ENCODE results near the gene CALML5.

Gene CALML5

GRCh38 chr10:5460468-5461202 lies 38.7 kb downstream of the CALML5 start:
- DNase-seq, result no peak

GRCh38 chr10:5458949-5459747 lies 40.2 kb downstream of the CALML5 start:
- no peak for DNase-seq

DNA sequence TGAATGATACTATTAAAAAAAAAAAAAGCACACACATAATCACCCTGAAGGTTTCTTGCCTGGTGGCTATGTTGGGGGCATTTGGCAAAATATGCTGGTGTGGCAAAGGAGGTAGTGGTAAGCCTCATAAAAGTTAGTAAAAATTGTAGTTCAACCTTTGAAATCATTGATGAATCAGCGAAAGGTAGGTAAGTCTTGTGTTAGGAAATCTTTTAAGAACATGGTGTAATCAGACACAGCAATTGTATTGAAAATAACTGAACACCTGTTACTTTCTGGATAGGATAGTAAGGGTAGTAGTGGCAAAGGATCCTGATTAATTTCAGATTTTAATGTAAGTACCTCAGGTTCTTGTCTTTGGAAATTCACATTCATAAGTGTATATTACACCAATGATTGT lies 40.9 kb downstream of the CALML5 start:
- no peak for DNase-seq

- DNase-seq, result no peak
These were observed 41.6 kb downstream of the CALML5 start for GRCh38 chr10:5457741-5458140.

GRCh38 chr10:5456563-5456962 lies 42.8 kb downstream of the CALML5 start:
- no peak for DNase-seq

DNA sequence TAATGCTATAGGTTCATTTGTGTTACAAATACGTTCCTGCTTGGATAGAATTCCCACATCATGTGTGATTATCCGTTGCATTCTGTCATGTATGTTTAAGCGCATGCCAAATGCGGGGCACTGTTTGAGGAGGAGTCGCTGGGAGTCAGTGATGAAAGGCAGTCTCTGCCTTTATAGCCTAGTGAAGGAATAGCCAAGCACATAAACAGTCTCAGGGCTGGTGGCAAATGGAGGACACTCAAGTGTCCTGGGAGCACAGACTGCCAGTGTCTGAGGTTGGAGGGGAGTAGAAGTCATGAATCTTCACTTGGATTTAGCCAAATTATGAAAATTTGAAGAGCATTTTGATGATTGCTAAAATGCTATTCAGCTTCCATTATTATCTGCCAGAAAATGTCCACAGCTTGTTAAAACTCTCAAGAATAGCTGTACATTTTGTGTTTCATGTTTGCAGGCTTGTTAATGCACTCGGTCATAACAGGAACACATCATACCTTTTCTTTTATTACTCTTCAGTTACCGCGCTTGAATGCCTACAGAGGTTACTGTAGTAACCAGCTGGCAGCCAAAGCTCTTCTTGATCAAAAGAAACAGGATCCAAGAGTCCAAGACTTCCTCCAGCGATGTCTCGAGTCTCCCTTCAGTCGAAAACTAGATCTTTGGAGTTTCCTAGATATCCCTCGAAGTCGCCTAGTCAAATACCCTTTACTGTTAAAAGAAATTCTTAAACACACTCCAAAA lies 45.5 kb downstream of the CALML5 start:
- DNase-seq, result no peak

DNA sequence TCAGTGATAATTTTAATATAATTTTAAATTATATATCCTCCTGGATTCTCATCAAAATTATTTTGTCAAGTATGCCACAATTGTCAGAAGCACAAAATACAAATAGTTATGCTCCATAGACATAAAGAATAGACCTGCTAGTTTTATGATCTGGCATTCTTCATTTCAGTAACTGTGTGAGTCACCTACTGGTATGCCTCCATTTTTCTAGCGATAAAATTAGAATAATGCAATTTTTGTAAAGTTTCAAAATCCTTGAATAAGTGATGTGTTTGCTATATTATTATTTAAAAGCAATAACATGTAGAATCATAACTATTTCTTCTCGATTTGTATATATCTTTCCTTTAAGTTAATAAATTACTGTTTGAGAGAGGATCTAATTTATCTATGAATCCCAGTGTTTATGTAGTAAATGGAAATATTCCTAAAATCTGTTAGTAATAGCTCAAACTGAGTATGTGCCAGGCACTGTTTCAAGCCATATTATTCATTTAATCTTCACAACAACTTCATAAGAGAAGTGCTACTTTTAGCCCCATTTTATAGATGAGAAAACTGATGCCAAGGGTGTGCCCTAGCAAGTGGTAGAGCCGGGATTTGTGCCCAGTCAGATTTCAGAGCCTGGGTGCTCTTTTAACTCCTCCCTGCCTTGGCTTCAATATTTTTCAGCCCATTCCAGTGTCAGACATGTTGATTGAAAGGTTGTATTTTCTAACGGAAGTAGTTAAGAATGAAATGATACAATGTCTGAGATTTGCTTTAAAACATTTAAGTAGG lies 48.6 kb downstream of the CALML5 start:
- peak; percentile 41 for DNase-seq

- peak; percentile 84 for DNase-seq
These were observed 49.5 kb downstream of the CALML5 start for GRCh38 chr10:5449823-5450222.

DNA sequence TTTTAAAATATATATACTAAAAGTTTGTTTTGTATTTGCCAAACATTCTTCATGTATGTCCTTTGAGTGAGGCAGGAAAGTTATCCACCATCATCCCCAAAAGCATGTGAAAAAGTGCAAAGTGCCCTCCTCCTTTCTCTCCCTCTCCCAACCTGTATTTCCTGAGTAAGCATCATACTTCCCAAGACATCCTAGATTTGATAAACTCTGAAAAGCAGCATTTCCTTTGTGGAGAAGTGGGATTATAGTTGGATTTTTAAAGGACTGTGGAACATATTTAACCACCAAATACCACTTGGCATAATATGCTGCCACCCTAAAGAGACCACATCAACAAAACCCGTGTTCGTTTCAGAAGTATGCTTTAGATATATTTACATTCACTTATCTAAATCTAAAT lies 50.1 kb downstream of the CALML5 start:
- no peak for DNase-seq

All from fibroblast of skin of right quadriceps (primary cell).